GM12878 (cell line): ENCODE data around the gene ELL. TPM values are rescaled to one million over a fixed set of nuclear protein-coding genes. Genes with fewer than 3 reads are reported as not detected.

ENCODE experiments used
- ATAC-seq: fragments of 200-7000 bp; cut with Tn5 transposase; 3 replicates; pipeline ENCODE4 v1.9.1; 2020; ENCODE audit warnings: mild to moderate bottlenecking, moderate library complexity
- BruUV-seq: library from RNA; stranded (reverse); fragments of 400-500 nt; replicated peaks from 2 replicates; lab custom pipeline; 2021; lab: Mats Ljungman, UMichigan
- CTCF ChIA-PET: fragments of 300-600 bp; sonication (Branson Sonifier 250); formaldehyde crosslinking; extraction: SDS; loops from one replicate; lab custom pipeline; 2021; ENCODE audit warnings: inconsistent platforms; lab: Yijun Ruan, JAX
- POLR2A ChIA-PET: fragments of 350-600 bp; formaldehyde crosslinking; extraction: SDS; loops from one replicate; lab custom pipeline; 2021; ENCODE audit warnings: inconsistent platforms; lab: Charles Lee
- RAD21 ChIA-PET: fragments of 300-600 bp; sonication (Branson Sonifier 250); formaldehyde crosslinking; loops from one replicate; lab custom pipeline; 2023; ENCODE audit warnings: antibody characterized with exemption; ENCODE audit not compliant: unreplicated experiment; lab: Charles Lee
- SMC1A ChIA-PET: fragments of 300-600 bp; sonication (Branson Sonifier 250); formaldehyde crosslinking; loops from one replicate; lab custom pipeline; 2023; ENCODE audit not compliant: unreplicated experiment, uncharacterized antibody; lab: Charles Lee
- DNase-seq: peaks from one replicate; pipeline ENCODE4 v3.0.0-alpha.2; 2011; ENCODE audit warnings: low read depth, low spot score
- FAIRE-seq: peaks from 3 replicates; lab custom pipeline; 2011; peaks lifted over from hg19 to GRCh38; lab: Jason Lieb, UNC
- H2AFZ ChIP-seq: 2 replicates; pipeline ENCODE4 v1.6.0; 2011; ENCODE audit warnings: low read depth, low read length, control low read depth; ENCODE audit not compliant: control insufficient read depth
- H3K27ac ChIP-seq: 2 replicates; pipeline ENCODE4 v1.5.1; 2011; ENCODE audit warnings: control low read depth; ENCODE audit not compliant: control insufficient read depth, insufficient read depth
- H3K27me3 ChIP-seq, 2 experiments: replicated peaks in 1 of 2; 2 replicates each; pipeline versions ENCODE4 v1.6.0 to v1.6.1; 2011; ENCODE audit warnings: low read length in 1 of 2; ENCODE audit not compliant: control insufficient read depth in 2 of 2, insufficient read depth in 2 of 2
- H3K36me3 ChIP-seq, 2 experiments: 2 replicates each; pipeline ENCODE4 v1.5.1; 2011; ENCODE audit warnings: low read length in 1 of 2; ENCODE audit not compliant: control insufficient read depth in 2 of 2, insufficient read depth in 2 of 2
- H3K4me1 ChIP-seq: 2 replicates; pipeline ENCODE4 v1.6.1; 2011; ENCODE audit warnings: mild to moderate bottlenecking, low read length, moderate library complexity, mixed read lengths; ENCODE audit not compliant: control insufficient read depth, insufficient read depth
- H3K4me2 ChIP-seq: 2 replicates; pipeline ENCODE4 v1.6.0; 2011; ENCODE audit warnings: control low read depth; ENCODE audit not compliant: control insufficient read depth, insufficient read depth
- H3K4me3 ChIP-seq: fragments of 200-600 bp; sonication (generic); 2 replicates; pipeline ENCODE4 v1.5.1; 2016
- H3K79me2 ChIP-seq: 2 replicates; pipeline ENCODE4 v1.6.0; 2011; ENCODE audit warnings: low read length; ENCODE audit not compliant: control insufficient read depth, insufficient read depth
- H3K9ac ChIP-seq: 2 replicates; pipeline ENCODE4 v1.8.0; 2011; ENCODE audit warnings: low read length, control low read depth, mixed read lengths; ENCODE audit not compliant: control insufficient read depth, insufficient read depth
- H3K9me3 ChIP-seq: replicated peaks from 3 replicates; pipeline ENCODE4 v1.5.1; 2011; ENCODE audit warnings: mild to moderate bottlenecking, low read length; ENCODE audit not compliant: control insufficient read depth, insufficient read depth
- H4K20me1 ChIP-seq: 2 replicates; pipeline ENCODE4 v1.6.0; 2011; ENCODE audit not compliant: control insufficient read depth, insufficient read depth
- ELK1 ChIP-seq: IDR thresholded peaks from 2 replicates; pipeline ENCODE4 v1.6.1; 2012; ENCODE audit warnings: low read depth, low read length, improper control_type of control experiment
- MTA2 ChIP-seq: fragments of 450-650 bp; IDR thresholded peaks from 2 replicates; pipeline ENCODE4 v1.6.1; 2016; ENCODE audit warnings: low read depth, mild to moderate bottlenecking, moderate library complexity
- NFIC ChIP-seq: IDR thresholded peaks from 2 replicates; pipeline ENCODE4 v1.6.1; 2012; ENCODE audit warnings: low read depth, mild to moderate bottlenecking, inconsistent platforms, low read length, moderate library complexity
- SMARCA5 ChIP-seq: fragments of 450-650 bp; IDR thresholded peaks from 2 replicates; pipeline ENCODE4 v1.6.1; 2017; ENCODE audit warnings: mild to moderate bottlenecking
- SUZ12 ChIP-seq: fragments of 200-600 bp; sonication (generic); IDR thresholded peaks from one replicate; pipeline ENCODE4 v1.6.1; 2018; ENCODE audit warnings: antibody characterized with exemption, mild to moderate bottlenecking; ENCODE audit not compliant: unreplicated experiment
- WGBS: methylation state at CpG from one replicate; pipeline ENCODE4 v1.1.6; 2016; ENCODE audit warnings: low lambda C conversion rate; ENCODE audit not compliant: insufficient replicate concordance, insufficient coverage; ENCODE audit errors: missing lambda C conversion rate; 5-methylcytosine and 5-hydroxymethylcytosine counted together
- in situ Hi-C: fragments of 300-500 bp; cut with MboI; formaldehyde crosslinking; loops from 9 replicates; pipeline ENCODE4 v1.14.3; 2018; ENCODE audit warnings: mixed read lengths
- intact Hi-C: fragments of 100-400 bp; cut with micrococcal nuclease; formaldehyde crosslinking; loops from one replicate; pipeline ENCODE4 v1.14.2; 2022; ENCODE audit not compliant: unreplicated experiment
- polyA plus RNA-seq, 11 experiments: library from polyadenylated mRNA; depleted of rRNA in 4 of 11; unstranded in 6 of 11; stranded (reverse) in 5 of 11; fragments of >200 nt; fragmentation: Nextera tagmentation in 4 of 11; fragmentation: Illumina TruSeq in 1 of 11; extraction: Ambion mirVana in 4 of 11; extraction: Trizol in 1 of 11; gene quantifications; 1 replicate in 1 of 11; 2 replicates in 10 of 11; pipeline versions ENCODE4 v1.2.1 to v1.2.3, GENCODE V29; 2011 to 2016; ENCODE audit warnings: inconsistent platforms in 2 of 11, missing spikeins in 2 of 11, low read depth in 1 of 11
- total RNA-seq, 4 experiments: library from RNA; depleted of rRNA in 3 of 4; stranded (reverse); fragments of >200 nt in 3 of 4; fragmentation: Illumina TruSeq in 1 of 4; extraction: Trizol in 1 of 4; gene quantifications; 2 replicates each; pipeline versions ENCODE4 v1.2.1 to v1.2.3, GENCODE V29; 2013 to 2021
- TF ChIP-seq, protein P1 (sequence below): fragments of 450-650 bp; IDR thresholded peaks from 2 replicates; pipeline ENCODE4 v1.6.1; 2016; ENCODE audit warnings: mild to moderate bottlenecking

ELL gene
- total and polyA plus RNA-seq, 10 of the 15 experiments (the other 5 are each of a cell fraction or from before 2014, with no cell fraction given), result 0.91 to 25.0 (median 9.1) TPM

GRCh38 chr19:18424122-18424889 is 97.6 kb downstream of the ELL start:
- no peaks in the 10 kb centered on the region for H3K9me3 ChIP-seq
- H3K4me1 ChIP-seq, result peaks cover 29% of the 10 kb centered on the region

More at GRCh38 chr19:18424122-18424889, 97.6 kb downstream of the ELL start:
- no peak overlapping the region for H3K9ac ChIP-seq
- CTCF ChIA-PET, result no interaction called here
- RAD21 ChIA-PET, result no interaction called here
- H2AFZ ChIP-seq, result no peak overlapping the region
- H3K4me2 ChIP-seq, result no peak overlapping the region
- H3K27me3 ChIP-seq, result no peaks in the 10 kb centered on the region
- WGBS, result 85% methylated on average over 18 of the region's 22 CpGs
- peaks cover 57% of the 10 kb centered on the region for H3K79me2 ChIP-seq
- BruUV-seq, result no TSS peak
- ATAC-seq, result no peak
- no peak overlapping the region for H3K27ac ChIP-seq
- POLR2A ChIA-PET, result no interaction called here
- SMC1A ChIA-PET, result no interaction called here
- intact Hi-C loops (no loop called here), in situ Hi-C loops (no loop called here)
- TF ChIP-seq ELK1 (no peak), NFIC (no peak), SUZ12 (no peak), MTA2 (no peak), SMARCA5 (no peak)
- TF ChIP-seq, protein P1, sequence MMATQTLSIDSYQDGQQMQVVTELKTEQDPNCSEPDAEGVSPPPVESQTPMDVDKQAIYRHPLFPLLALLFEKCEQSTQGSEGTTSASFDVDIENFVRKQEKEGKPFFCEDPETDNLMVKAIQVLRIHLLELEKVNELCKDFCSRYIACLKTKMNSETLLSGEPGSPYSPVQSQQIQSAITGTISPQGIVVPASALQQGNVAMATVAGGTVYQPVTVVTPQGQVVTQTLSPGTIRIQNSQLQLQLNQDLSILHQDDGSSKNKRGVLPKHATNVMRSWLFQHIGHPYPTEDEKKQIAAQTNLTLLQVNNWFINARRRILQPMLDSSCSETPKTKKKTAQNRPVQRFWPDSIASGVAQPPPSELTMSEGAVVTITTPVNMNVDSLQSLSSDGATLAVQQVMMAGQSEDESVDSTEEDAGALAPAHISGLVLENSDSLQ, result no peak
- H3K4me3 ChIP-seq, result no peak overlapping the region
- no peak for FAIRE-seq
- DNase-seq, result no peak
- no peaks in the 10 kb centered on the region for H4K20me1 ChIP-seq
- H3K36me3 ChIP-seq, result peaks cover 0 to 5% of the 10 kb centered on the region in 2 experiments; a peak in 2 of 4 replicates
